Muscle layer of colon (tissue), 2 donors: ENCODE data around the gene MACROH2A2.
"Not testable (repeated sequence)": the region's sequence is repeated elsewhere in the genome, so short reads cannot be mapped to it uniquely, and the experiment has no call there.

Source experiments
- H3K27ac ChIP-seq: one replicate; pipeline ENCODE4 v1.7.0; 2013; ENCODE audit warnings: low read depth, mild to moderate bottlenecking, low read length, moderate library complexity
- H3K27me3 ChIP-seq, 2 donors: one replicate each; pipeline ENCODE4 v1.7.0; 2013; ENCODE audit warnings: low read length in 2 of 2, mild to moderate bottlenecking in 2 of 2; ENCODE audit not compliant: insufficient read depth in 2 of 2, control insufficient read depth in 1 of 2
- H3K36me3 ChIP-seq: one replicate; pipeline ENCODE4 v1.7.0; 2013; ENCODE audit warnings: mild to moderate bottlenecking, low read length; ENCODE audit not compliant: insufficient read depth
- H3K4me1 ChIP-seq: one replicate; pipeline ENCODE4 v1.7.0; 2013; ENCODE audit warnings: mild to moderate bottlenecking, low read length; ENCODE audit not compliant: insufficient read depth
- H3K4me3 ChIP-seq, 2 donors: one replicate each; pipeline ENCODE4 v1.7.0; 2013; ENCODE audit warnings: low read length in 2 of 2, low read depth in 1 of 2, mild to moderate bottlenecking in 1 of 2, moderate library complexity in 1 of 2
- H3K9ac ChIP-seq: one replicate; pipeline ENCODE4 v1.7.0; 2013; ENCODE audit warnings: low read length
- H3K9me3 ChIP-seq: one replicate; pipeline ENCODE4 v1.7.0; 2013; ENCODE audit warnings: mild to moderate bottlenecking, low read length
- donor health status: abdominal sarcoma.
- donor health status: Adenocarcinoma of cecum.

The MACROH2A2 gene

GRCh38 chr10:70090951-70091350, 38.3 kb downstream of the MACROH2A2 start:
- no peak overlapping the region for H3K27ac ChIP-seq
- no peaks in the 10 kb centered on the region for H3K27me3 ChIP-seq

GRCh38 chr10:70092389-70092718, 39.7 kb downstream of the MACROH2A2 start:
- Histone ChIP-seq H3K27ac (no peak overlapping the region), H3K36me3 (peaks cover 34% of the 10 kb centered on the region), H3K27me3 (no peaks in the 10 kb centered on the region), H3K4me1 (no peaks in the 10 kb centered on the region), H3K4me3 (no peak overlapping the region), H3K9me3 (no peaks in the 10 kb centered on the region), H3K9ac (no peak overlapping the region)

More at GRCh38 chr10:70090951-70091350, 38.3 kb downstream of the MACROH2A2 start:
- Histone ChIP-seq H3K9ac (no peak overlapping the region), H3K9me3 (no peaks in the 10 kb centered on the region), H3K36me3 (peaks cover 34% of the 10 kb centered on the region), H3K4me3 (no peak overlapping the region), H3K4me1 (no peaks in the 10 kb centered on the region)

- no peaks in the 10 kb centered on the region for H3K9me3 ChIP-seq
- H3K4me3 ChIP-seq, result no peak overlapping the region
- H3K27ac ChIP-seq, result no peak overlapping the region
- H3K4me1 ChIP-seq, result no peaks in the 10 kb centered on the region
- H3K27me3 ChIP-seq, result no peaks in the 10 kb centered on the region
- no peak overlapping the region for H3K9ac ChIP-seq
- H3K36me3 ChIP-seq, result peaks cover 34% of the 10 kb centered on the region
Observed at GRCh38 chr10:70093335-70093944, 40.8 kb downstream of the MACROH2A2 start.

GRCh38 chr10:70094250-70094649, 41.6 kb downstream of the MACROH2A2 start:
- Histone ChIP-seq H3K9me3 (no peaks in the 10 kb centered on the region), H3K4me3 (no peak overlapping the region), H3K9ac (no peak overlapping the region), H3K27me3 (no peaks in the 10 kb centered on the region), H3K4me1 (no peaks in the 10 kb centered on the region), H3K27ac (no peak overlapping the region), H3K36me3 (peaks cover 41% of the 10 kb centered on the region)

GRCh38 chr10:70096016-70096704, 43.5 kb downstream of the MACROH2A2 start:
- Histone ChIP-seq H3K27ac (no peak overlapping the region), H3K36me3 (peaks cover 45% of the 10 kb centered on the region)

GRCh38 chr10:70096705-70097420, 44.2 kb downstream of the MACROH2A2 start:
- peaks cover 43% of the 10 kb centered on the region for H3K36me3 ChIP-seq
- H3K27ac ChIP-seq, result no peak overlapping the region
- H3K9ac ChIP-seq, result no peak overlapping the region
- no peak overlapping the region for H3K4me3 ChIP-seq
- H3K4me1 ChIP-seq, result no peaks in the 10 kb centered on the region
- no peaks in the 10 kb centered on the region for H3K9me3 ChIP-seq
- H3K27me3 ChIP-seq, result no peaks in the 10 kb centered on the region

More at GRCh38 chr10:70096016-70096704, 43.5 kb downstream of the MACROH2A2 start:
- Histone ChIP-seq H3K4me3 (no peak overlapping the region), H3K27me3 (no peaks in the 10 kb centered on the region), H3K4me1 (no peaks in the 10 kb centered on the region), H3K9ac (no peak overlapping the region), H3K9me3 (no peaks in the 10 kb centered on the region)

GRCh38 chr10:70097459-70097858, 44.8 kb downstream of the MACROH2A2 start:
- no peaks in the 10 kb centered on the region for H3K9me3 ChIP-seq
- H3K27ac ChIP-seq, result no peak overlapping the region
- no peak overlapping the region for H3K9ac ChIP-seq
- H3K36me3 ChIP-seq, result peaks cover 38% of the 10 kb centered on the region
- H3K4me1 ChIP-seq, result no peaks in the 10 kb centered on the region
- no peaks in the 10 kb centered on the region for H3K27me3 ChIP-seq
- H3K4me3 ChIP-seq, result no peak overlapping the region

- H3K27me3 ChIP-seq, result no peaks in the 10 kb centered on the region
- H3K36me3 ChIP-seq, result peaks cover 30% of the 10 kb centered on the region
- no peak overlapping the region for H3K27ac ChIP-seq
- no peak overlapping the region for H3K4me3 ChIP-seq
- H3K9me3 ChIP-seq, result no peaks in the 10 kb centered on the region
- no peaks in the 10 kb centered on the region for H3K4me1 ChIP-seq
- no peak overlapping the region for H3K9ac ChIP-seq
Observed at GRCh38 chr10:70098271-70098670, 45.6 kb downstream of the MACROH2A2 start.

- H3K9me3 ChIP-seq, H3K4me3 ChIP-seq, H3K4me1 ChIP-seq, H3K27me3 ChIP-seq, H3K9ac ChIP-seq, H3K27ac ChIP-seq: not testable (repeated sequence)
- H3K36me3 ChIP-seq, result peaks cover 18% of the 10 kb centered on the region
Observed at GRCh38 chr10:70101068-70101562, 48.5 kb downstream of the MACROH2A2 start.

- no peak overlapping the region for H3K9ac ChIP-seq
- H3K36me3 ChIP-seq, result peaks cover 18% of the 10 kb centered on the region
- H3K27me3 ChIP-seq, result no peaks in the 10 kb centered on the region
- H3K4me1 ChIP-seq, result no peaks in the 10 kb centered on the region
- H3K27ac ChIP-seq, result no peak overlapping the region
- no peaks in the 10 kb centered on the region for H3K9me3 ChIP-seq
- no peak overlapping the region for H3K4me3 ChIP-seq
Observed at GRCh38 chr10:70101668-70102067, 49.0 kb downstream of the MACROH2A2 start.

GRCh38 chr10:70106958-70107791, 54.5 kb downstream of the MACROH2A2 start:
- H3K27me3 ChIP-seq, result no peaks in the 10 kb centered on the region
- H3K9ac ChIP-seq, result no peak overlapping the region
- no peaks in the 10 kb centered on the region for H3K9me3 ChIP-seq
- H3K4me1 ChIP-seq, result no peaks in the 10 kb centered on the region
- no peak overlapping the region for H3K27ac ChIP-seq
- H3K36me3 ChIP-seq, result peaks cover 7% of the 10 kb centered on the region
- no peak overlapping the region for H3K4me3 ChIP-seq
